ENCODE data around the gene TCF4.

GRCh38 chr18:55266981-55267380 is 321.0 kb downstream of the TCF4 start:
- TF ChIP-seq ZC3H10 (CRISPR knock-in tag; IDR thresholded peaks at IDR 0.05) (no peak), ZFP30 (CRISPR knock-in tag; IDR thresholded peaks at IDR 0.05) (no peak), ARNTL (CRISPR knock-in tag; IDR thresholded peaks at IDR 0.05; ENCODE audit: borderline replicate concordance, low read depth) (no peak), BACH2 (CRISPR knock-in tag; IDR thresholded peaks at IDR 0.05; ENCODE audit: borderline replicate concordance) (no peak), PPARA (CRISPR knock-in tag; IDR thresholded peaks at IDR 0.05; ENCODE audit: borderline replicate concordance) (no peak), CREB5 (CRISPR knock-in tag; IDR thresholded peaks at IDR 0.05; ENCODE audit: low read depth) (no peak), RARB (CRISPR knock-in tag; IDR thresholded peaks at IDR 0.05) (no peak), ZFP3 (CRISPR knock-in tag; IDR thresholded peaks at IDR 0.05) (no peak), PATZ1 (CRISPR knock-in tag; IDR thresholded peaks at IDR 0.05; ENCODE audit: borderline replicate concordance) (no peak), POU6F1 (CRISPR knock-in tag; IDR thresholded peaks at IDR 0.05; ENCODE audit: borderline replicate concordance, low read depth) (no peak), ESRRG (CRISPR knock-in tag; IDR thresholded peaks at IDR 0.05) (no peak)

Data from SK-N-SH treated with all-trans-retinoic acid at 6 μM for 48 hours (cell line).